ENCODE results near the gene TRAT1.
A peak's percentile ranks its signal among the peaks of the same experiment; 100 is the strongest.
"Not testable (repeated sequence)": the region's sequence is repeated elsewhere in the genome, so short reads cannot be mapped to it uniquely, and the experiment has no call there.

Gene TRAT1, protein sequence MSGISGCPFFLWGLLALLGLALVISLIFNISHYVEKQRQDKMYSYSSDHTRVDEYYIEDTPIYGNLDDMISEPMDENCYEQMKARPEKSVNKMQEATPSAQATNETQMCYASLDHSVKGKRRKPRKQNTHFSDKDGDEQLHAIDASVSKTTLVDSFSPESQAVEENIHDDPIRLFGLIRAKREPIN

DNA sequence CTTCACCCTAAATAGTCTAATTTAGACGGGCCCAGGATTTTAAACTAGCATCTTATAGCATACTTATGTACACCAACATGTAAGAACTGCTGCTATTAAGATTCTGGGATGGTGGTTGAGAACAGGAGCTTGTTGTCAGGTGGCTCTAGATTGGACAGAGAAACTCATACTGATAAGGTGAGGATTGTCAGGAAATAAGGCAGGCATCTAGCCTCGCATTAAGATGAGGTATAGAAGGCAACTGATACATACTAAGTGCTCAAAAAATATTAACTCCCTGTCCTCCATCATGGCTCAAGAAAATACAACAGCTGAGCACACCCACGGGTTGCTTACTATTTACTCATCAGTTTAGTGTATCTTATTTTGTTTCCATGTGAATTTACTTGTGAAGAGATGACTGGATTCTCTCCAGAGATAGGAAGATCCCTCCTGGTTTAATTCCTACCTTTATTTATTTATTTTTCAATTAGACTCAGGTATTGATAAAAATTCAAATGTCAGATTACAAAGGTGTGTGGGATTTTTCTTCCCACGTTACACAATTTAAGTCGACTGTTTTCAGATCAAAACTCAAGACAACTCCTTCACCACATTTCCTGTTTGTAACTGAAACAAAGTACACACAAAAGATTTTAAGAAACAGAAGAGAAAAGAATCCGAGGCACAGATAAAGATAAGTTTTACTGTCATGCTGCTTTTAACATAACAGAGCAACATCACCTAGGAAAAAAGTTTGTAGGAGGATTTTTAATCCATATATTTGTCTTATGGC, at the start of gene TRAT1:
Gene TRAT1, plus strand, starts transcription at position 664 of the 775 bp plus-strand sequence. CDS start 142 bp downstream, outside the sequence.
- DNase-seq (ENCODE audit: low read depth in 1 of 2, low spot score in 1 of 2), result no peak

DNA sequence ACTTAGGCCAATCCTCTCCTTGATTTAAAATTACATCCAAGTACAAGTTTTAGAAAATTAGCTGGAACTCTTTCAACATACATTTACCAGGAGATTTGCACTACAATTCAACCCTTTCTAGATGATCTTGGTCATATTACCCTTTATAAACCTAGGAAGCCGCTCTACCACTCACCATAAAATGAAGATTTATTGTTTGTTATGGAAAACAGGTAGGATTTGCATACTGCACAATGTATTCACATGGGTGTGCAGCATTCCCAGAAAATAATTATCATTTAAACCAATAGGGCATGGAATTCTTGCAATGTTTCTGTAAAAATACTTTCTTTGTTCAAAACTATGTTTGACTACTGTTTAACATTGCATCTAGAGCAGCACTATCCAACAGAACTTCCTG, 46.9 kb upstream of the TRAT1 start:
- DNase-seq (ENCODE audit: low read depth in 1 of 2, low spot score in 1 of 2), result no peak

DNA sequence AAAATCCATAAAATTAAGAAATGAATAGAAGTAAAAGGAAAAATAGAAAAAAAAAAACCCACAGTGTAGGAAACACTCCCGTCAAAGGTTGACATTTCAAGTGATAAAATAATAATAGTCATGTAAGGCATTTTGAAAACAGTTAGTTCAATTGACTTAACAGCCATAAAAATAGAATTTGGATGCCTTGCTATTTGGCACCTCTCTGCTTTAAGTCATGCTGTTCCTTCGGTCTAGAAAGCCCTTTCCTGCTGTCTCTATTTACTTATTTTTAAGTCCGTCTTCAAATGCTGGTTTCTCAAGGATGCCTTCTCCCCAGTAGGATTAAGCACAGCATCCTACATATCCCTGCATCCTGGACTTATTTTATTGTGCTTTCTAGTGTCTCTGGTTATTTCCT, 43.1 kb upstream of the TRAT1 start:
- no peak for DNase-seq (ENCODE audit: low read depth in 1 of 2, low spot score in 1 of 2)

DNA sequence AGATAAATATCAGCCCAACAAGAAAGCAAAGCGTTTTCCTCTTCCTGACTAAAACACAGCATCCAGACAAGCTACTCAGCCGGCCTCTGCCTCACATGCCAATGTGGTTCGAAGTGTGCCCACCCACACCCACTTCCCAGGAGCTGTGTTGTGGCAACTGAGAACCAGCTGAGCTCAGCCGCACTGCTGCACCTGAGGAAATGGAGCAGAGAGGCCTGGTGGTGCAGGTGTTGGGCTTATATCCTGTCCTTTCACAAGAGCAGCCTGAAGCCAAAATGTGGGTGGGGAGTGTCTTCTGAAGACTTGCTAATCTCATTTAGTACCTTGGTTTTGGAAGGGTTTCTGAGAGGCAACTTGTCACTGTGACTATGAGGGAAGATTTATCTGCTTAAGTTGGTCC, 42.4 kb upstream of the TRAT1 start:
- no peak for DNase-seq (ENCODE audit: low read depth in 1 of 2, low spot score in 1 of 2)

DNA sequence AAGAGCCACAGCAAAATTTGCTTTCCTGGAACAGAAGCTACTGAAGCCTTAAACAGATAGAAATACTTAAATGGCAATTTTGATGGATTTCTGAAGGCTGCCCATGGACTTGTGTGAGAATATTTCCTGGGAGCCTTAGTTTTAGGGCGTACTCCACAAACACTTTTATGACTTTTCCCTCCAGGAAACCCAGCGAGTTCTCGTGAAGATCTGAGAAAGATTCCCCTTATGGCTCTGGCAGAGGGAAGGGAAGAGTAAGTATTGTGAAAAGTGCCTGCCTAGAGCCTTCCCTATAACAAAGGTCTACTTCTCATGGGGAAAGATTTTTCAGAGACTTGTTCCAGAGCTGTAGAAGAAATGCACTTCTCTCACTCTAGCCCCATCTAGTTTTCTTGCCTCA, 31.1 kb upstream of the TRAT1 start:
- DNase-seq (ENCODE audit: low read depth in 1 of 2, low spot score in 1 of 2), result no peak

DNA sequence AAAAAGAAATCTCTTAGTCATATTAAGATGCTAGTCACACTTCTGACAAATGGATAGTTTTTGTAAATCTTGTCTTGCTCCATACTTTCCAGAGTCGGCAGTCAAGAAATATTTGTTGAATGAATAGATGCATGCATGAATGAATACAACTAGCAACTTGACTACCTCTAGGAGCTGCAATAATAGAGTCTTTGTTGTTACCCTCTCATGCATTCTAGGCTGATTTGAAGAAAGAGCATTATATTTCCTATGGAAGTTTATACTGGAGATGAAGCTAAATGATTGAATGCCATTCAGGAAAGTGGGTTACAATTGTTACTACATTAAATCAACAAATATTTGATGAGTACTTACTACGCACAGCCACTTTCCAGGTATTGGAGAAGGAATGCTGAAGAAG, 18.1 kb upstream of the TRAT1 start:
- DNase-seq (ENCODE audit: low read depth in 1 of 2, low spot score in 1 of 2), result no peak

DNA sequence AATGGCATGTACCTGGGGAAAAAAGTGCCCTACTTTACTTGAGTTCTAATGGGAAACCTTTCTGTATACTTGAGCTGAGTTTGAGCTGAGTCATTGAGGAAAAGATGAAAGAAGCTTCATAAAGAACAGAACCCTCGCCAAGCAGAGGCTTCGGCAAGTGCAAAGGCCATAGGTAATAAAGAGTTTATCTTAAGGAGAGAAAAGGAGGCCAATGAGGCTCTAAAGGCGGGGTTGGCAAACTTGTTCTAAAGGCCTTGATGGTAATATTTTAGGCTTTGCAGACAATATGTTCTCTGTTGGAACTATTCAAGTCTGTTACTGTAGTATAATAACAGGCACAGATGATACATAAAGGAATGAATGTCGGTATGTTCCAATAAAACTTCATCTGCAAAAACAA, 17.6 kb upstream of the TRAT1 start:
- no peak for DNase-seq (ENCODE audit: low read depth in 1 of 2, low spot score in 1 of 2)

DNA sequence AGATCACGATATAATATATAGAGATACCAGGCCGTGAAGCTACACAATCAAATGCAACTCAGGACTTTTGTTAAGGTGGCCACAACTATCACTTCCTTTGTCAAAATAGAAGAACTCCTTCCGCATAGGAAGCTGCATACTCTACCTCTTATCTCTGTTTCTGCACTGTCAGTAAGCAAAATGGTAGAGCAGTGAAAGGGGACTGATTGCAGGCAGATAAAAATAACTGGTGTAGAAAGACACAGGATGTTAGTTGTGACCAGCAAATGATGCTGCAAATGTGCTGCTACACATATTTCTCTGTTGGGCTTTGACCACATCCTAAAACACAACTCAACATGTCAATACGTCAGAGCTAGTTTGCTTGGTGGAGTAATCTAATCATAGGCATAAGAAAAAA, 16.3 kb upstream of the TRAT1 start:
- DNase-seq (ENCODE audit: low read depth in 1 of 2, low spot score in 1 of 2), result no peak

DNA sequence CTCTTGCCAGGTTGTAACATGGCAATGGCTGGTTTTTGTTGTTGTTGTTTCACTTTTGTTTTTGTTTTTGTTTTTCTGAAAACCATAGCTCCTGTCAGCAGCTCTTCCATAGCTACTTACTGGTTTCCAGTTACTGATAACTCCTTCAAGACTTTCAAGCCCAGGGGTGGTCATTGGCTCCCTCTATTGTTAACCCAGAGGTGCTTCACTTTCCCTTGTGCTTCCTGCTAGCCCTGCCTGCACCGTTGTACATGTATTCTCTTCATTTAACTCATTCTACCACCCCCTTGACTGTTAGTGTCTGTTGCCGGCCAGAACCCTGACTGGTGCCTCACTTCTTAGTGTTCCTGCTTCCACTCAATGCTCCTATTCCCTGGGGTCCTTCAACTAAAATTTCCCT, 4.2 kb upstream of the TRAT1 start:
- peak in 1 of 2 donors; percentile 15 for DNase-seq (ENCODE audit: low read depth in 1 of 2, low spot score in 1 of 2)

DNA sequence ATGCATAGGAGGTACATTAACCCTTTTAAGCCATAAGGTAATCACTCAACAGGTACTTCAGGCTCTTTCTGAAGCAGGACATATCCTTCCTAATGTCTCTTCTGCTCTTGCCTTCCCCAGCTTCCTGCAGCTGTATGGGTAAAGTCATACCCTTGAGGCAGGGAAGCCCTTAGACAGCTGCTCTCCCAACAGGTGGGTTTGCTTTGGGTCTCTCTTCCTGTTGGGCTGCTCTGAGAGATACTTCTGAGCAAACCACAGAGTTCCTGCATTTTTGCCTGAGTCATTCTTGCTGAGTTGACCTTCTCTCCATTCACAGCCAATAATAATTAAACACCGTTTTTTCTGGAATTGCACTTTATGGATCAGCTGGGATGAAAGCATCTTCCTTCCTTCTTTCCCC, 2.0 kb upstream of the TRAT1 start:
- DNase-seq (ENCODE audit: low read depth in 1 of 2, low spot score in 1 of 2), result no peak

DNA sequence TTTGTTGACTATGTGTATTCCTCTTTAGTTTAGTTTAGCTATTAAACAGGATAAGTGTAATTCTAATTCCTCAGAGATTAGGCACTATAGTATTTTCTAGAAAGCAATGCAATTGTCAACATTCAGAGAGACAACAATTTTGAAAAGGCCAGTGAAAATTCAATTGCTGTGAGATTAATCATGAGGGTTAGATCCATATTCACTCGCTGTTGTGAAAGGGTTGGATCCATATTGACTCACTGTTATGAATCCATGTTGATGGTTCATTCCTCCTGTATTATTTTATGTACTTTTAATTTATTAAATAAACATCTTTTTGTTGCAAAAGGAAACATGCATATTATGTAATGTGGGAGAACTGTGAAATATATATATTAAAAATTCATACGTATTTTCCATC, 641 bp downstream of the TRAT1 start:
- DNase-seq (ENCODE audit: low read depth in 1 of 2, low spot score in 1 of 2), result no peak

DNA sequence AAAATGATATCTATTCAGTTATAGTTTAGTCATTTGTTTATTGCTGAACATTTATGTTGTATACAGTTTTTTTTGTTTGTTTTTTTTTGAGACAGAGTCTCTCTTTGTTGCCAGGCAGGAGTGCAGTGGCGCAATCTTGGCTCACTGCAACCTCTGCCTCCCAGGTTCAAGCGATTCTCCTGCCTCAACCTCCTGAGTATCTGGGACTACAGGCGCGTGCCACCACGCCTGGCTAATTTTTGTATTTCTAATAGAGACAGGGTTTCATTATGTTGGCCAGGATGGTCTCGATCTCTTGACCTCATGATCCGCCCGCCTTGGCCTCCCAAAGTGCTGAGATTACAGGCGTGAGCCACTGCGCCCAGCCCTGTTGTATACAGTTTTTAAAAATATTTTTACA, 1.2 kb downstream of the TRAT1 start:
- DNase-seq (ENCODE audit: low read depth in 1 of 2, low spot score in 1 of 2), result not testable (repeated sequence)

DNA sequence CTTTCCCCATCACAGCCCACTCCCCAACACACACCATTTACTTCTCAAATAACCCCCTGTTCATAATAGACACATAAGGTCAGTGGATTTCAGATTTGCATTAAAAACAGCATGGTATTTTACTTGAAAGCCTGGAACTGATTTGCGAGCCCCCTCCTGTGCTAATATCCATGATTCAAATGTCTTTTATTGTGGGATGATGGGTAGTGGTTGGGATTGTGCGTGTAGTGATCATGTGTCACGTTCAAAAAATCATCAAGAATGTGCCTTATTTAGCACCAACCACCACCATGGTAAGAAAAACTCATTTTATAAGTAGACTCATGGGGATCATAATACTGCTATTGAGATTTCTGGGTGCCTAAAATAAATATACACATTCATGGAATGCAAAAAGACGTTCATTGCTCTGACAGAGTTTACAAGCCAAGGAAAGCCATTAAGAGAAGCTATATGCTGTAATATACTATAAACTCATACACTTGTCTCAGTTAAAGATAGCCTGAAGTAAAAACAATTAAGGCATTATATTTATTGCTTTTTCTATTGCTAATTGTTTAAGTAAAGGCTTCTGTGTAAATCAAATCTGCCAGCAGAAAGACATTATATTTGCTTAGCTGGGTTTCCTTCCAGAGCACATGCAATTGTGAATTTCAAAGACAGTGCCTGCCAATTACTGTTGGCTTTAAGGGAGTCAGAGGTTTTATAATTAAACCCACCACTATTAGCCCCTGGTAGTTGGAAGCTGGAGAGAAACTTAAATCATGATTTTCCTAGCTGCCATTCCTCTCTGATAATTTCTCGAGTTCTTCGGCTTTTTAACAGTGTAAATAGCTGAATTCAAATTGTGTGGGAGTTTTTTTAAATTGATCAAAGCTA, 4.0 kb downstream of the TRAT1 start:
- no peak for DNase-seq (ENCODE audit: low read depth in 1 of 2, low spot score in 1 of 2)

DNA sequence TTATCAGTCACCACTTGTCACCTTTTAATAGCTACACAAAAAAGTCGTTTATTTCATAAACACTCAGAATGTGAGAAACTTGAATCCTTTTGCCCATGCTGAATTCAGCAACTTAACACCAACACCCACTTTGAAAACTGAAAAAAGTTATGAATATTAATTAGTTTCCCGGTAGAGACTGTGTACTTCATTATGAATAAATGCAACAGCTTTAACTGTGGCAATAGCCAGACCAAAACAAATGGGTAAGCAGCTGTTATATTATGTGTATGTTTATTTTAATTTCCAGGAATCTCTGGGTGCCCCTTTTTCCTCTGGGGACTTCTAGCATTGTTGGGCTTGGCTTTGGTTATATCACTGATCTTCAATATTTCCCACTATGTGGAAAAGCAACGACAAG, 7.8 kb downstream of the TRAT1 start:
- DNase-seq (ENCODE audit: low read depth in 1 of 2, low spot score in 1 of 2), result no peak

DNA sequence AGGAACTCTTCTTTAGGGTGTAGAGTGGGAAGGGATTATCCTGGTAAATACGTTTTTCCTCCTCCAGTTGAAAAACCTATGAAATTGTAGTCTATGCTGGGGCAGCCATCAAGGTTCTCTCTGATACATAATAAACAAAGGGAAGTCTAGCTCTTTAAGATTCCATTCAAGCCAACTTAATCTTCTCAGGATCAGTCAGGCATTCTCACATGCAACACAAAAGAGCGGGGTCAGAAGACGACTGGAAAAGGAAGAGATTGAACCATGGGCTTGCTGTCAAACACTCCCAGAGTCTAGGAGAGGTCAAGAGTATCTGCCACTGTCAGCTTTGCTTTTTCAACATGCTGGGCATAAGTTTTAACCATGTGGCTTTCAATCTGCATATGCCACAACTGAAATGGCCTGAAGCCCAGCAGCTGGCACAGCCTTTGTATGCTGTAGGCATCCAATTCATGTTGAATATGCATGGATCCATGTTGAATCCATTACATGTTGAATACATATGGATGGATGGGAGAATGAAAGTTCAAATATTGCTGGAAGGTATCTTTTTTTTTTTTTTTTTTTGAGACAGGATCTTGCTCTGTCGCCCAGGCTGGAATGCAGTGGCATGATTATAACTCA, 8.5 kb downstream of the TRAT1 start:
- DNase-seq (ENCODE audit: low read depth in 1 of 2, low spot score in 1 of 2), result no peak

DNA sequence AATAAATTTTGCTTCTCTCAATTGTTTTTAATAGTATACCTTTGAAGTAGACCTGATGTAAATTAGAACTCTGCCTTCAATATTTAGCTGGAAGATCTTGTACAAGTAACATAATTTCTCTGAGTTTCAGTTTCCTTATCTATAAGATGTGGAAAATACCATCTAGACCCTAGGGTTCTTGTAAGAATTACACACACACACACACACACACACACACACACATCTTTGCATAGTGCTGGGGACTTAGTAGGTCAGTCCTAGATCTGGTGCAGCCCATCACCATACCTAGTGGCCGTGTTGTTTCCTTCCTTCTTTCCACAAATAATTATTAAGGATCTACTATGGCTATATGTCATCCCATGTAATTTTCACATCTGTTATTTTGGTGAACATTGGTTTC, 11.0 kb downstream of the TRAT1 start:
- DNase-seq (ENCODE audit: low read depth in 1 of 2, low spot score in 1 of 2), result no peak

DNA sequence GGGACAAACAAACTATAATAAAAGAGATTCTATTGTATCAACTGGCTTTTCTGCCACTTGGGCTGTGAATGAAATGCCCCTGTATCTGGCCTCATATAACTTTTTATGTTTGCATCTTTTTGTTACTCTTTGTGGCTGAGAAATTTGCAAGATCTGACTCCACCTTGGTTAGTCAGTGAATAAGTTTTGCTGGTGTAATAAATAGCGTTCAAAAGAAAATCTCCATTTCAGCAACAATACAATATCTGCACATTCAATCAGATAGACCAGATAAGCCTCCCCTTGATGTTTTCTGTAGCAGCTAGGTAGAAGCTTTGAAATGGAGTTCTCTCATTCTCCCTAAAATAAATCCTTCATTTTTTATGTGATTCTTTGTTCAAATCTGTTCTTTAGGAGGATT, 12.0 kb downstream of the TRAT1 start:
- no peak for DNase-seq (ENCODE audit: low read depth in 1 of 2, low spot score in 1 of 2)

DNA sequence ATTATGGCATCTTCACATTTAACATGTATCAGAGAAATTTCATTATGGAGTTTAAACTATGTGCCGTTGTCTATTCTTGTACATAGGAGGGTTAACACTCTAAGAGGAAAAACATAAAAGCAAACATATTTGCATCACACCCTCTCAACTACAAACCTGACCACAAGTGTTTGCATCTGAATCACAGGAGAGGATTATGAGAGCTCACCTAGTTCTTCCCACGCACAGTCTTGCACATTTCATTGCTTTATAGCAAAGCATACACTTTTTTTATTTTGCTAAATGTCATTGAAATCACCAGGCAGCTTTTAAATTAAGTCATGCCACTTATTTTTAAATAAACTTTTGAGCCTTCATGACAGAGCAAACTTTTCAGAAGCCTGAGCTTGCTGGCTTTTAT, 12.5 kb downstream of the TRAT1 start:
- no peak for DNase-seq (ENCODE audit: low read depth in 1 of 2, low spot score in 1 of 2)

DNA sequence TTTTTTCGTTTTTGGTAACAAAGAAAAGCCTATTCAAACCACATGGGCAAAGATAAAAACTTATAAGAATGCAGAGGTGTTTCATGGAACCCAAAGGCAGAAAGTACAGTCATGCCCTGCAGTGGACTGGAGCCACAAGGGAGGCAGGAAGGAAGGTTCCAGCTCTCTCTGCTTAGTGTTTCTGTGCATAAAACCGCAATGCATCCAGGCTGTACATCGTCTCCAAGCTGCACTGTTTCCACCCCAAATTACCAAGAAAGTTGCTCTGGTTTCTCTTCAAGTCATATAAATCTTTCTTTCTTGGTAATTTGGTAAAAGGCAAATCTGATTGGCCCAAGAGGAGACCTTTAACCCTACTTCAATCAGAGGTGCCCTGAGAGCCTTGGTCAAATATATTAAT, 15.8 kb downstream of the TRAT1 start:
- DNase-seq (ENCODE audit: low read depth in 1 of 2, low spot score in 1 of 2), result peak in 1 of 2 donors; percentile 12

DNA sequence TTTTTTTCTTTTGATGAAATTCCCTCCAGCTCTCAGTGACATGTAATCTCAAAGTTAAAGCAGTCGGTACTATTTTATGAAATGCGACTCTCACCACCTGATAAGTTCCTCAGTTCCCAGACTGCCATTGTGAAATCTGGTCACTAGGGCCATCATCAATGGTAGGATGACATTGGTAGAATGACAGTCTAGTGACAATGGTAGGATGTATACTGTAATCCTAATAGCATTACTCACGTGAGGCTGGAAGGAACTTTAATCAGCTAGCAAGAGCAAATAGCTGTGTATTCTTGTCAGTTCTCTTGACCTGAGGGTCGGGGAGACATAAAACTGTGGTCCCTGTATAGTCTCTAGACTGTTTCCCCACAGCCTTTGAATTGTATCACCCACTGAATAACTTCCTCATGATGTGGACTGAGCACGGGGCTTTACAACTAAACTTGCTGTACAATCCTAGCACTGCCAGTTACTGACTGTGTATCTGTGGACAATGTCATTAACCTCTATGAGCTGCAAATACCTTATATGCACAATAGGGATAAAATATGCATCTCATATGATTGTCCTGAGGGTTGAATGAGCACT, 23.2 kb downstream of the TRAT1 start:
- DNase-seq (ENCODE audit: low read depth in 1 of 2, low spot score in 1 of 2), result no peak

DNA sequence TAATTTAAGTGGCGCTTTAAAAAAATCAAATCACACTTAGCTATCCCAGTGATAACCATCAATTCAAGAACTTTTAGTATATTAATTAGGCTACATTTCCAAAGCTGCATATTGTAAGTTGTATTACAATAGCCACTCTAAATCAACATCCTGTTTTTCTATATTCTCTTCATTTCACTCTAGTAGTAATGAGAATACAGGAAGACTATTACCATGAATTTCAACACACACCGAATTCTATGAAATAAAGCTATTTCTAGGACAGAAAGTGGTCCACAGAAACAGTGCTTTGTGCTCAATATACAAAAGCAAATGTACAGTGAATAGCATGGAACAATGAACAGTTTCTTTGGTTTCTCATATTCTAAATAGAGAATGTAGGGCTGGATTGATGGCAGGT, 24.6 kb downstream of the TRAT1 start:
- no peak for DNase-seq (ENCODE audit: low read depth in 1 of 2, low spot score in 1 of 2)

Measured in stimulated activated CD4-positive, alpha-beta T cell treated with anti-CD3 and anti-CD28 coated beads, Interleukin-15, amount 100 ng/mL, for 1 hour (primary cell).